Dedifferentiated amniotic fluid mesenchymal stem cell (primary cell): ENCODE measurements around the gene HERC2.
"Not testable (repeated sequence)": the region's sequence is repeated elsewhere in the genome, so short reads cannot be mapped to it uniquely, and the experiment has no call there.

Source experiments
- DNase-seq: peaks from one replicate; pipeline ENCODE4 v3.0.0-alpha.2; 2016; ENCODE audit errors: extremely low spot score

Gene HERC2

DNA sequence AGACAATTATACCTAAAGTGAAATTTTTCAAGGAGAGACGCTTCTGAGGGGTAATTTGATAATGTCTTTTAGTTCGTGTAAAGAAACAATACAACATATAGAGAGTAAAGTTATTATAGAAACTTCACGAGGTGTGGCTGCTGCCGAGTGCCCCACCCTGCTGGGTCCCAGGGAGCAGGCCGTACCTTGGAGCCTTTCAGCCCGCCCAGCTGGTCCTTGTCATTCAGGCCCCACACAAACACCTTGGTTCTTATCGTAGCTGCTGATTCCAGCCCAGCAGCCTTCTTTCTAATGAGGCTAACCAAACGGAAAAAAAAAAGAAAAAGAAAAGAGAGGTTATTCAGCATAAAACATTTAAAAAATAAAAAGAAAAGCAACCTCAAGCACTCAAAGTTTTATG lies 139.8 kb downstream of the HERC2 start:
- no peak for DNase-seq

DNA sequence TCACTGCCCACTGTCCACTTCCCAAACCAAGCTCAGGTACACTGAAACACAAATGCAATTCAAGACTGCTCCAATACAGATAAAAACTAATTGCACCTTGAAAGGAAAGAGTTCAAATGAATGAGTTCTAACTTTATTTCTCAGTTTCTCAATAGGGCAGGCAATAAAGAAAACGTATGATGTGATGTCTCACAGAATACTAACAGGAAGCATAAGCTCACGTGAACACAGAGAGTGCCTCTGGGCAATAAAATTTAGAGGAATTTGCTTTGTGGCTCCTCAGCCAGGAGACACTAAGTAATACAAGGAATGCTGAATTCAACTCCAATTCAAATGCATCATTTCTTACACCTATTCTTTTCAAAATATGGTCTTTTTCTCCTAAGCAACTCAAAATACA lies 140.6 kb downstream of the HERC2 start:
- DNase-seq = no peak

DNA sequence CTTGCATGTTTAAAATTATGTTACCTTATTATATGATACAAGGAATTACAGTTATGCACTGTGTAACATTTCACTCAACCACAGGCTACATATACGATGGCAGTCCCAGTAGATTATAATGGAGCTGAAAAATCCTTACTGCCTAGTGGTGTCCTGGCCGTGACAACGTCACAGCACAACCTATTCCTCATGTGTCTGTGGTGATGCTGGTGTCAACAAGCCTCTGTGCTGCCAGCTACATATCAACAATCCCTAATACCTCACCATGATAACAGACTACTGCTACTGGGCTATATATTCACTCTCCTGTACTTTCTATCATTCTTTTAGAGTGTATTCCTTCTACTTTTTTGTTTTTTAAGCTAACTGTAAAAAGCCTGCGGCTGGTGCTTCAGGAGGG lies 142.7 kb downstream of the HERC2 start:
- DNase-seq = no peak

DNA sequence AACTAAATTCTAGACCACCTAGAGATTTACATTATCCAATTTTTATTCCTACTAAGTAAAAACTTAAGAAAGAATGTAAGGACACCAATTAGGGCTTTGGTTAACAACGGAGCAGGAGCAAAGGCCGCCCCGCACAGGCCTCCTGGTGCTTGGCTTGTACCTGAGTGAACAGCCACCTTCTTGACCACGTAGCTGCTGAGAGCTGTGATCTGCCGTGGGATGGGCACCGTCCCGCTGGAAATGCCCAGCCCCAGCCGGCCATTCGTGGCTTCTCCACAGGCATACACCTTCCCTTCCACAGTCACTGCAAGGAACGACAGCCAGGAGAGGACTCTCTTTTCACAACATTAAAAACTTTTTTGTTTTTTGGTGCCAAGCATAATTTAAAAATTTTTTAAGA lies 143.3 kb downstream of the HERC2 start:
- no peak for DNase-seq

DNA sequence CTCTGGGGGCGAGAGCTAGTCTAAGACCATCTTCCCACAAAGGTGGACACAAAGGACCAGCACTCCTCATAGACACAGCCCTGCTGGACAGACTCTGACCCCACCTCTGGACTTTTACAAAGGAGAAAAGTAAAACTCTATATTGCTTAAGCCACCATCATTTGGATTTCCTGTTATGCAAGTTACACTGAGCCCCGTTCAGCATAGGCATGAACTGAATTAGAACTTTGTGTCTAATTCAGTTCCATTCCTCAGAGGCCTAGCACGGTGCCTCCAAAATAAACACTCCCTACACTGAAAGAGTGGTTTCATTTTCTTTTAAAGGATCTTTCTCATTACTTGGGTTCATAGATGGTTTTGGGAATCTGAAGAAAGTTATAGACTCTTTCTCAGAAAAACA lies 143.7 kb downstream of the HERC2 start:
- no peak for DNase-seq

DNA sequence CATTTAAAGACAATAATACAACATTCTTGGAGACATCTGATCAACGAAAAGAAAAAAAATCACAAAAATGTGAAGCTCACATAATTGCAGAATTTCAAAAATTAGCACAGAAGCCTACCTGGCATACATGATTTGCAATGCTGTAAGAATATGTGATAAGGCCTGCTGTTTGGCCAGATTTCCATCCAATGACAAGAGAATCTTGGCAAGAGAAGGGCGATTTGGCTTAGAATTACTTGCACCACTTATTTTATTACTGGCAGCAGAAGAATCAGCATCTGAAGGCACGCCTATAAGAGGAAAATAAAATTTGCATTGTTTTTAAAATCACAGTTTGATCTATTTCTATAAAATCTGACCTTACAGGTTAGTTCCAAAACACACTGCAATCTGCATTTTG lies 152.6 kb downstream of the HERC2 start:
- DNase-seq = no peak

DNA sequence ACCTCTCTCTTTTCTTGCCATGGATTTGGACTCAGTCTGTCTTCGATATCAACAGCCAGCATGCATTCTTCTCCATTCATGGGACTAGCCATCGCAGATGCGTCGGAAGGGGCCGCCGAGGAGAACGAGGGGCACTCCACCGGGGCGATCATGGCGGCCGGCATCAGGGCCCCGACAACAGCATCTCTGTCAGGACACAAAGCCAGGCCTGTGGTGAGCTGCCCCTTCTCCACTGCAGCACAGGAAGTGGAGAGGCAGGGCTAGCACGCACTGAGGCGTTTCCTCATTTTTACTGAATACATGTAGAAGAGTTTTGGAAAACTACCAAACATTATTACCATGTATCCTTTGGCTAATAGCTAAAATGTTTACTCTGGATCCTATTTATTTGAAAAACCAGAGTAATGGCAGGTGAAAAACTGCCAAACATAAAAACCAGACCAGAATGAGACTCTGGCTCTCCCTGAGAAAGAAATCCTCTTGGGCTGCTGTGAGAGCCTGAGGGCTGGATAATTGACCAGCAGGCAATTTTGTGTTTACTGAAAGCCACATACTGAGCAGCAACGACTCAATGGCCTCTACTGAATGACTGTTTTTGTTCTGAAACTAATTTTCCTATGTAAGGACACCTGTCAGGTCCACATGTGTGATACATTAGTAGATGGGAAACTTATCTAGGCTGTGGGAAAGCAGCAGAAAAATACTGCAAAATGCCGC lies 153.4 kb downstream of the HERC2 start:
- not testable (repeated sequence) for DNase-seq

DNA sequence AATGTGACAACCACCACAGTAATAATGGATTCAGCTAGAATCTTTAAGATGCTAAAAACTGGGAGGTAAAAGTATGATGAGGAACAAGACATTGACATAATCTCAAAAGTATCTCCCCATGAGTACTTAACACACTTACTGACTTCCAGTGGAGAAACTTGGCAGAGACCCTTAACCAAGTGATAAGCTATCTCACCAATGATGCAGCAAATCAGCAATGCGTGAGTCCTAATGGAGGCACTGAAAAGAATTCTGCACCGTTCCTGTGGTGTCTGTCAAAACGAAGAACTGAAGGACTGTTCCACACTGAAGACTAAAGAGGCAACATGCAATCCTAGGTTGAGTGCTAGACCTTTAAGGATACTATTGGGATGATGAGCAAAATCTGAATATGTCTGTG lies 154.9 kb downstream of the HERC2 start:
- no peak for DNase-seq

DNA sequence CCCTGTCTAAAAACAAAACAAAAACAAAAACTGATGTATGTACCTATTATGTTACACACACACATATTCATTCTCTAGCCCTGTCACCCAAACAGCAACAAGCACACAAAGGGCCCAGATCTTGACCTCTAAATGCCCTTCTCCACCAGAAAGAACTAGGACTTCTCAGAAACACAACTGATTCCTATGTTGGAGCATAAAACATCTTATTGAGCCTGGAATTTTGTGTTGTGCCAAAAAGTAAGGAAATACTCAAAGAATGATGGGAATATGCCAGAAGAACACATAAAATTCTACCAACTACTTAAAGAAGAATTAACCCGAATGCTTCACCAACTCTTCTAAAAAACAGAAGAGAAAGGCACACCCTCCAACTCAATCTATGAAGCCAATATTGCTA lies 156.2 kb downstream of the HERC2 start:
- no peak for DNase-seq

DNA sequence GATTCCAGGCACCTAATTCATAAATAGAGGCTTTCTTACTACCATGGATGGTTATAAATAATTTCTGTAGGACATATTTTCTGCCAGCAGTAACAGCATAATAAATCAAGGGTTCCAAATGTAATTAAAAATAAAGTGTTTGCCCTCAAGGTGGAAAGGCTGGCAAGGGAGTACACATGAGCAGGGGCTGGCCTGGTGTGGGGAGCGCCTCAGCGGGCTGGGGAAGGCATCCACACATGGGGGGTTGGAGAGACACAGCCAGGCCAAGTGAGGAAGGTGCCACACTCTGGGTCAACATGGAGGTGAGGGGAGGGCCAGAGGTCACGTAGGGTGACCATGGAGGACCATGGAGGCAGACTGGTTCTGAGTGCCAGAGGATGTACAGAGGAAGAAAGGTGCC lies 157.1 kb downstream of the HERC2 start:
- DNase-seq = no peak

DNA sequence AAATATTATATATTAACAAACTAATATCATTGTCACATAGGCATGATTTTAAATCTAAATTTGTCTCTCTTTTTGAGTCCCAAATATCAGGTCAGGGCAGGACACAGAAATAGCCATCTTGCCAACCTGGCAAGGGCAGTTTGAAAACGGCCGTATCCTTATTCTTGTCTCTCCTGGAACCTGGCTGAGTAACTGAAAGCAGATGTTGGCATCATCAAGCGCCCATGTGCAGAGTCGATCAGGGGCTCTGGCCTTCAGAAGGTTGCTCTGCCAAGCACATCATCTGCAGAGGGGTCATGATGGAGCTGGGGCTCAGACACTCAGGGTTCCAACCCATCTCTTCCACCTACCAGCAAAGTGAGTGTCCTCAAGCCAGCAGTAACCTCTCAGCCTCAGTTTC lies 167.7 kb downstream of the HERC2 start:
- no peak for DNase-seq

DNA sequence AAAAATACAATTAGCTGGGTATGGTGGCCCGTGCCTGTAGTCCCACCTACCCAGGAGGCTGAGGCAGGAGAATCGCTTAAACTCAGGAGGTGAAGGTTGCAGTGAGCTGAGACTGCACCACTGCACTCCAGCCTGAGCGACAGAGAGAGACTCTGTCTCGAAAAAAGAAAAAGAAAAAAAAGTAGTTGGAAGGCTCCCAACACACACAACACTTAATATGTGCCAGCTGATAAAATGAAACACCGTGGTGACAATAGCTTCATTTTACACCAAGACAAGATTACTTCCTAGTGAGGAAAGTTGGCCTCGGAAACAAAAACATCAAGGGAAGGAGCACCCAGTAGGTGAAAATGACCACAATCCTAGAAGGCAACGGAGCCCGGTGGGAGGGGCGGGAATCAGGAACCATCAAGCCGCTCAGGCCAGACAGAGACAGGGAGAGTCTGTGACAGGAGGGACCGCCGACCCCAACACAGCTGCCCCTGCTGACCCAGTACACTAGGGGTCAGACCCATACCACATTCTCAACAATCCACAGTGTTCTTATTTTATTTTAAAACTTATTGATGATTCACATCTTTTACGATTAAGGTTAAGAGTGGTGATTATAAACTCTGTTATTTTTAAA lies 168.4 kb downstream of the HERC2 start:
- no peak for DNase-seq

DNA sequence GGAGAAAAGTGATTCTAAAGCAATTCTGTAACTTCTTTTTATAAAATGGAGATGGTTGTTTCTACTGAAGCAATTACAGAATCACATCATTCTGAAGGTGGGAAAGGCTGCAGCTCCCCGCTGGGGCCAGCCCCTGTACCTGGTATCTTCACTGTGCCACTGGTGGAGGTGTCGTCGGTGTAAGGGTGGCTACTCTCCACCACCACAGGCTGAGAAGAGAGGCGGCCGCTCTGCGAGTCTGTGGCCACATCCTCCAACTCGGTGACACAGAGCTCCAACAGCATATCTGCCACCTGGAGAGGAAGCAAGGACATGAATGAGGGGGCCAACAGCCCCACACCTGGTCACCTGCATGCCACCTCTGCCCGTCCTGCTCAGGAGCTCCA lies 169.4 kb downstream of the HERC2 start:
- DNase-seq = not testable (repeated sequence)

DNA sequence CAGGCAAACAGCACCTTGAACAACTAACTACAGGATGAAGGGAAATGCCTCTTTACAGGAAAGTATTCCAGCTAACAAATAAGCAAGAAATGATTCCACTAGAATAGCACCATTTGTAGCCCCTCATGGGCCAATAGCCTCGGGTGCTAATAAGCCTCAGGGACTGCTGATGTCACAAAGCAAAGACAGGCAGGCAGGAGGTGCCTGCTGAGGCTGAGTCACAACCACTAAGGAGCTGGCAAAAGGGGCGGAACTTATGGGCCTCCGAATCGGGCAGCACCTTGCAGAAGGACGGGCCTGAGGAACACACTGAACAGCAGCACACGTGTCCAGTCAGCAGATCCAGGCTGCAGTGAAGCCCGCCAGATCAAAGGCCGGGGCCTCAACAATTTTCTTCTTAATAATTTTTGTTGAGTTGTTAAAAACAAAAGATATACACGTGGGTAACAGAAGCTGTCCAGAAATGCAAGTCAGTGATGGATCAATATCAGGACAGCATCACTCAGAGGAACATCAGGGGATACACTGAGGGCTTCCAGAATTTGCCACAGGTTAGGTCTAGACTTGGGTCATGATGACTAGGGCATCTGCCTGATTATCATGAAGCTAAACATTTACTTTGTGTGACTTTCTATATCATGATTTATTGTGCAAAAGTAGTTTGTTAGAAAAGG lies 170.0 kb downstream of the HERC2 start:
- DNase-seq = not testable (repeated sequence)

DNA sequence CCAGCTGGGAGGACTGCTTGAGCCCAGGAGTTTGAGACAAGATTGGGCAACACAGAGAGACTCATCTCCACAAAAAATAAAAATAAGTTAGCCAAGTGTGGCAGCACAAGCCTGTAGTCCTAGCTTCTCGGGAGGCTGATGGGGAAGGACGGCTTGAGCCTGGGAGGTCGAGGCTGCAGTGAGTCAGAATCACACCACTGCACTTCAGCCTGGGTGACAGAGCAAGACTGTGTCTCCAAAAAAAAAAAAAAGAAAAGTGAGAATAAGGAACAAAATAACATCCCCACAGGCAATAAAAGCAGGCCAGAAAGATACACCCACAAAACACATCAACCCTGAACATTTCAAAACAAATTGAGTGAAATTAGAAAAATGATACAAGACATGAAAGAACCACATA lies 174.2 kb downstream of the HERC2 start:
- DNase-seq = no peak

DNA sequence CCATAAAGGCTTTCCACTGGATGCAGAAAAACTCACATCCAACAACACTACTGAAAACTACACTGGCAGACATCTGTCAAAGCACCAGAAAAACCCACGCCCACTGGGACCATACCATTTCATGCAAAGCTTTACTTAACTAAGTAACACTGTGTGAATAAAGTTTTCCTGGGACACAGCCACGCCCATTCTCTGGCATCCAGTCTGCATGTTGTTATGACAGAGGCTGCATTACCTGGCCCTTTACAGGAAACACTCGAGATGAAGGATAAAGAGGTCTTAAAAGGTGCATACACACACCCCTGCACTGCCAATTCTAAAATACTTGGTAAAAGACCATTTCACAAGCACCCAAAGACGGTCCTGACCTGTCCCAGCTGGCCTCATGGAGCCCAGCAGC lies 176.6 kb downstream of the HERC2 start:
- DNase-seq = not testable (repeated sequence)

DNA sequence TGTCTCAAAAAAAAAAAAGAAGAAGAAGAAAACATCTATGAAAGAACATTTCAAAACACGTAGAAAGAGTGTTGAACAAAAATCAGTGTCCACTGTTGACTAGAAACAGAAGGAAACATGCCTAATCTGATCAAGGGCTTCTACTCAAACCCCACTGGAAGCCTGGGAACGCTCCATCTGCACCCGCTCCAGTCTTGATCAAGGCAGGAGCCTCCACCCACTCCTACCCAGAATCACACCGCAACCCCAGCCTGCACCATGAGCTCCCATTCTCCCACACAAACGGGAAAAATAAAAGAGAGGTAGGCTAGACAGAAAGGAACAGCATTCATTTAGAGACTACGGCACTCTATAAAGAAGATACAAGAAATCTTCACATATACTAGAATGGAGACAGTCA lies 181.9 kb downstream of the HERC2 start:
- DNase-seq = no peak

DNA sequence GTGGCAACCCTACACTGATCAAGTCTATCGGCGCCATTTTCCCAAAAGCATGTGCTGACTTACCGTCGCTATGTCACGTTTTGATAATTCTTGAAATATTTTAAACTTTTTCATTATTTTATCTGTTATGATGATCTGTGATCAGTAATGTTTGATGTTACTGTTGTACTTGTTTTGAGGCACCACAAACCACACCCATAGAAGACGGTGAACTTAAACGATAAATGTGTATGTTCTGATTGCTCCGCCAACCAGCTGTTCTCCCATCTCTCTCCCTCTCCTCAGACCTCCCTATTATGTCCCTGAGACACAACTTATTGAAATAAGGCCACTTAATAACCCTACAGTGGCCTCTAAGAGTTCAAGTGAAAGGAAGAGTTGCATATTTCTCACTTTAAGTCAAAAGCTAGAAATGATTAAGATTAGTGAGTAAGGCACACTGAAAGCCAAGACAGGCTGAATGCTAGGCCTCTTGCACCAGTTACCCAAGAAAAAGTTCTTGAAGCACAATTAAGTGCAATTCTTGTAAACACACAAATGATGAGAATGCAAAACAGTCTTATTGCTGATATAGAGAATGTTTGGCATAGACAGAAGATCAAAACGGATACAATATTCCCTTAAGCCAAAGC lies 184.5 kb downstream of the HERC2 start:
- not testable (repeated sequence) for DNase-seq

DNA sequence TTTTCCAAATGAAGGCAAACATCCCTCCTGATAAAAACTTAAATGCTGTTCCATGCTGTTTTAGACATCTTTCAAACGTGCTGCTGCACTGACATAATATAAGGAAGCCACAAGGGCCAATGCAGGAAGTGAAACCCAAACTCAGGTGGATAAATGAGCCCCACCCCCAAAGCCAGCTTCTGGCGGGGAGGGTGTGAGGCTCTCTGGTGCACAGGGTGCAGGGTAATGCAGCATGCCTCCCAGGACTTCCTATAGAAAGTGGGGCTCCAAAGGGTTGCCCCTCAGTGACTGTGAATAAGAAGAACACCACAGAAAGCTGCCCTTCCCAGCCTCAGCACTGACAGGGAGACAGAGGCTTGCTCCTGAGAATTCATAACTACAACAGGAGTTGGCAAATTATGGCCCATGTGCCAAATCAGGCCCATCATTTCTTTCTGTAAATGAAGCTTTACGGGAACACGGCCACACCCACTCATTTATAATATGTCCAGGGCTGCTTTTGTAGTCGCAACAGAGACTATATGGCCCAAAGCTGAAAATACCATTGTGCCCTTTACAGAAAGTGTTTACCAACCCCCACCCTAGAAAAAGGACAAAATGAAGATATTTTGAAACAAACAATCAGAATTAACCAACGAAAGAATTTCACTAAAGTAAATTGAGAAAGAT lies 185.6 kb downstream of the HERC2 start:
- not testable (repeated sequence) for DNase-seq

DNA sequence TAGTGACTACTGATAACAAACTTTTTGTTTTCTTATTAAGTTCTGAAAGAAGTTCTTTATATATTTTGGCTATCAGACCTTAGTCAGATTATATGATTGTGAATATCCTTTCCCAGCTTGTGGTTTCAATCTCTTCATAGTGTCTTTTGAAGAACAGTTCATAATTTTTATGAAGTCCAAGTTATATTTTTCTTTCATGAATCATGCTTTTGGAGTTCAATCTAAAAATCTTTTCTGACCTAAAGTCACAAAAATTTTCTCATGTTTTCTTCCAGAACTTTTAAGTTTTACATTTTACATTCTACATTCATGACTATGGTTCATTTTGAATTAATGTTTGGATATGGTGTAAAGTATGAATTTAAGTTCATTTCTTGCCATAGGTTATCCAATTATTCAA lies 188.7 kb downstream of the HERC2 start:
- peak; percentile 27 for DNase-seq

DNA sequence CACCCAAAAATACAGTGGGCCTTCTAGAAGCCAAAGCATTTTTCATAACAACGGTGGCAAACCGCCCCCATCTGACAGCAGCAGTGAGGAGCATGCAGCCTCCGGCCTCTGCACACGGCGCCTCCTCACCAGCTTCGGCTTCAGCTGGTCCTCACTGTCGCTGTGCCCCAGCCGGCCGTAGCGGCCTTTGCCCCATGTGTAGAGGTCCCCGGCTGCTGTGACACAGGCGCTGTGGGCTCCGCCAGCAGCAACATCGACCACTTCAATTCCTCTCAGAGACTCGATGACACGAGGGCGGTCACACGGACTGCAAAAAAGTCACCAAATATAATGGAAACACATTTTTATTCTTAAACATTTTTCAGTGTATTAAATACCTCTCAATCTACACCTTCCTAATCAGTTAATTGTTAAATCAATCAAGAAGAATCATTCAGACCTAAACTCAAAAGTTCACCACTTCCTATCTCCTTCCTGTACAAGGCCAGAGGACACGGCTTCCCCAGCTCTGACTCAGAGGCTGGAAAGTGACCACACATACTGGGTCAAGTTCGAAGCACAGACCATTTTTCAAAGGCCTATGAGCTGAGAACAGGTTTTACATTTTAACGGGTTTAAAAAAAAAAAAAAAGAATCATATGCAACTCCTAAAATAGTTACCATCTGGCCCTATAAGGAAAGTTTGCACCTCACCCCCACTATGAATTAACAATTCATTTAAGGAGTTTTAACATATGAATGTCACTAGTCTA lies 189.3 kb downstream of the HERC2 start:
- no peak for DNase-seq

DNA sequence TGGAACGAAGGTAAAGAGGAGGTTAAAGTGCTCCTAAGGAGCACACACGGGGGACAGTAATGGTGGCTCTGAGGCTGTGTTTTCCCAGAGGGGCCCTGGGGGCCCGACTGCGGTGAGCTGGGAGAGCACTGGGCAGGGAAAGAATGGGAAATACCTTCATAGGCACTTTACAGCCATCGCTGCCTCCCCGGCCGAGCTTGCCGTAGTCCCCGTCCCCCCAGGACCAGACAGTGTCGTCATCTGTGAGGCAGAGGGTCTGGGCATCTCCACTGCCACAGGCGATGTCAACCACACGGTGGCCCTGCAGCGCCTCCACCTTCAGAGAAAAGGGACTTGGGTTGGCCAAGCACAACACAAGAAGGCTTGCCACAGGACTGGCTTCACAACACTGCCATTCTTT lies 190.0 kb downstream of the HERC2 start:
- no peak for DNase-seq
